ENCODE data around the gene BLM. TPM values are rescaled to one million over a fixed set of nuclear protein-coding genes. Genes with fewer than 3 reads are reported as not detected.

The BLM gene
- total and polyA plus RNA-seq, 2 of the 8 experiments (the other 6 are each of a cell fraction or from before 2014, with no cell fraction given) = 15.2 to 46.7 TPM

GRCh38 chr15:90680371-90680935 is 36.7 kb upstream of the BLM start:
- no peak overlapping the region for H3K4me2 ChIP-seq (ENCODE audit: insufficient read depth in 1 of 2, low read depth in 2 of 2, low read length in 2 of 2)
- no peak overlapping the region for H2BK120ac ChIP-seq (replicated peaks; ENCODE audit: low read depth, low read length)
- no peak overlapping the region for H2BK15ac ChIP-seq (ENCODE audit: low read length)
- H3K56ac ChIP-seq (replicated peaks; ENCODE audit: insufficient read length, low read depth, low read length) = no peak overlapping the region
- ChIA-PET POLR2A (ENCODE audit: partially characterized antibody) (no interaction called here), CTCF (ENCODE audit: partially characterized antibody) (interaction anchor here (0.7 to 1.2 kb wide), 2 partner anchors 10 to 33 kb away, joined by 3 to 5 read pairs; no protein-coding TSS in a partner anchor)
- no peak overlapping the region for H3K4me3 ChIP-seq (ENCODE audit: extremely low read depth in 1 of 4, insufficient read depth in 2 of 4, low read depth in 3 of 4, low read length in 4 of 4)
- H2BK20ac ChIP-seq (ENCODE audit: low read length) = no peak overlapping the region
- no peak overlapping the region for H3K23ac ChIP-seq (ENCODE audit: insufficient read length)
- no peak overlapping the region for H2AFZ ChIP-seq (ENCODE audit: low read length)
- no peak overlapping the region for H3K27ac ChIP-seq (ENCODE audit: low read depth, low read length)
- H2BK5ac ChIP-seq (ENCODE audit: low read depth, low read length) = no peak overlapping the region
- no peaks in the 10 kb centered on the region for H3K27me3 ChIP-seq (replicated peaks in 1 of 4; ENCODE audit: control insufficient read depth in 3 of 4, extremely low read depth in 1 of 4, insufficient read depth in 3 of 4, low read length in 3 of 4)
- H3K4ac ChIP-seq (replicated peaks; ENCODE audit: insufficient read length, low read depth, low read length) = no peak overlapping the region
- H3K14ac ChIP-seq (ENCODE audit: insufficient read length) = no peak overlapping the region
- H3K79me2 ChIP-seq (ENCODE audit: control insufficient read depth in 1 of 2, insufficient read depth in 2 of 2, low read length in 2 of 2) = no peaks in the 10 kb centered on the region
- H3K9ac ChIP-seq (replicated peaks in 1 of 4; ENCODE audit: extremely low read depth in 1 of 4, low read depth in 3 of 4, low read length in 3 of 4) = no peak overlapping the region
- H4K5ac ChIP-seq (ENCODE audit: insufficient read length, low read depth, low read length) = no peak overlapping the region
- DNase-seq (ENCODE audit: low read depth in 1 of 2, low spot score in 2 of 2) = no peak
- H2BK12ac ChIP-seq (ENCODE audit: low read depth, low read length) = no peak overlapping the region
- no peaks in the 10 kb centered on the region for H3K36me3 ChIP-seq (ENCODE audit: control insufficient read depth in 2 of 4, insufficient read depth in 4 of 4, low read length in 3 of 4)
- no peak overlapping the region for H4K91ac ChIP-seq (replicated peaks; ENCODE audit: insufficient read length, low read length)
- H4K8ac ChIP-seq (ENCODE audit: extremely low read depth, insufficient read depth, low read length) = no peak overlapping the region
- TF ChIP-seq HDAC2 (IDR thresholded peaks at IDR 0.05; ENCODE audit: borderline replicate concordance in 1 of 2, low read depth in 2 of 2, low read length in 2 of 2) = no peak
- TF ChIP-seq TAF7 (optimal IDR thresholded peaks at IDR 0.05; ENCODE audit: borderline replicate concordance, low read depth, low read length) = no peak
- TF ChIP-seq SP4 (IDR thresholded peaks at IDR 0.05; ENCODE audit: low read length) = no peak
- TF ChIP-seq FOSL1 (IDR thresholded peaks at IDR 0.05; ENCODE audit: insufficient read depth, low read depth, low read length) = no peak
- TF ChIP-seq HDAC6 (IDR thresholded peaks at IDR 0.05; ENCODE audit: low read depth, low read length) = no peak
- TF ChIP-seq NANOG (IDR thresholded peaks at IDR 0.05; ENCODE audit: insufficient read depth, low read depth, low read length, poor library complexity, severe bottlenecking) = no peak
- TF ChIP-seq TAF1 (IDR thresholded peaks at IDR 0.05; ENCODE audit: low read depth, low read length) = no peak
- TF ChIP-seq POLR2AphosphoS5 (IDR thresholded peaks at IDR 0.05; ENCODE audit: low read depth, low read length) = no peak
- TF ChIP-seq KDM5A (IDR thresholded peaks at IDR 0.05; ENCODE audit: low read length) = no peak
- TF ChIP-seq CTBP2 (IDR thresholded peaks at IDR 0.05; ENCODE audit: borderline replicate concordance, insufficient read depth, insufficient read length, low read length) = no peak
- no peak for TF ChIP-seq SIX5 (IDR thresholded peaks at IDR 0.05; ENCODE audit: low read depth, low read length)
- no peak for TF ChIP-seq BRCA1 (IDR thresholded peaks at IDR 0.05; ENCODE audit: low read depth, low read length)
- H3K23me2 ChIP-seq (ENCODE audit: low read depth, low read length) = no peaks in the 10 kb centered on the region
- peaks cover 0 to 2% (median 0%) of the 10 kb centered on the region in 4 experiments; a peak in 1 of 7 replicates for H3K4me1 ChIP-seq (replicated peaks in 1 of 4; ENCODE audit: control insufficient read depth in 3 of 4, insufficient read depth in 4 of 4, low read length in 3 of 4)
- H3K18ac ChIP-seq (ENCODE audit: extremely low read depth, low read length) = no peak overlapping the region
- H2AK5ac ChIP-seq (ENCODE audit: low read depth, low read length) = no peak overlapping the region
- H3K79me1 ChIP-seq (ENCODE audit: low read depth, low read length) = no peaks in the 10 kb centered on the region
- WGBS, 2 experiments (ENCODE audit: extremely low coverage in 1 of 2, insufficient coverage in 1 of 2, insufficient read length in 1 of 2, insufficient replicate concordance in 2 of 2, low coverage in 1 of 2, low lambda C conversion rate in 2 of 2, missing lambda C conversion rate in 1 of 2) = 84% methylated on average over 6 of the region's 6 CpGs; no CpG with 5 or more reads in 1 of the 2 experiments
- FAIRE-seq = no peak
- no peaks in the 10 kb centered on the region for H4K20me1 ChIP-seq (replicated peaks in 1 of 2; ENCODE audit: control insufficient read depth in 1 of 2, insufficient read depth in 2 of 2, low read length in 2 of 2)
- no peaks in the 10 kb centered on the region for H3K9me3 ChIP-seq (ENCODE audit: insufficient read depth in 2 of 2, low read depth in 1 of 2, low read length in 1 of 2)

Measured in H1 (cell line).